Left lobe of liver (tissue), 2 donors: ENCODE data around the gene ZNF423. TPM values are rescaled to one million over a fixed set of nuclear protein-coding genes. Genes with fewer than 3 reads are reported as not detected.

Experiments
- ATAC-seq: fragments of 200-7000 bp; cut with Tn5 transposase; one replicate; pipeline ENCODE4 v1.9.1; 2020; ENCODE audit warnings: mild to moderate bottlenecking, moderate library complexity
- DNase-seq: peaks from one replicate; pipeline ENCODE4 v3.0.0-alpha.2; 2020; ENCODE audit warnings: low spot score
- total RNA-seq: library from RNA; stranded (reverse); gene quantifications from one replicate; pipeline ENCODE4 v1.2.1, GENCODE V29; 2021
- donor health status: DM: no; HTN: no; CAD: no; lungs with moderate emphysema.
- donor health status: DM: no; HTN: yes; CAD: no.

The ZNF423 gene
- total RNA-seq, 1 donor from 2014 or later: 2.0 TPM

GRCh38 chr16:49734331-49734730 lies 121.6 kb downstream of the ZNF423 start:
- no peak for ATAC-seq

GRCh38 chr16:49733313-49734009 lies 122.5 kb downstream of the ZNF423 start:
- ATAC-seq: no peak
- no peak for DNase-seq

More at GRCh38 chr16:49734331-49734730, 121.6 kb downstream of the ZNF423 start:
- DNase-seq: no peak

DNA sequence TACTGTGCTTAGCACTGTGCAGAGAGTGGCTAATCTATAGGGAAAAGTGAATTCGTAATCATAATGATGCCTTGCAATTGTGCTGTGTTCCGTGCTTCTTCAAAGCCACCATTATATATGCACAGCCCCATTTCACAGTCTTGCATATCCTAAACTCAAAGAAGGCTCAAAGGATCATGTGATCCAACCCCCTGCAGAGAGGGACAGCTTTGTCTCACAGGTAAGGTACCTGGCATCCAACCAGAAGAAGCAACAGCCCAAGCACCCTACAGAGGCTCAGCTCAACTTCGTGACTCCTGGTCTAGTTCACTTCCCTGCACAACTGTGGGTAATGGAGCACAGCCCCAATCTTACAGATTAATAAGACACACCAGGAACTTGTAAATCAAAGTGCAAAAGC lies 124.0 kb downstream of the ZNF423 start:
- DNase-seq (no peak), ATAC-seq (no peak)

DNA sequence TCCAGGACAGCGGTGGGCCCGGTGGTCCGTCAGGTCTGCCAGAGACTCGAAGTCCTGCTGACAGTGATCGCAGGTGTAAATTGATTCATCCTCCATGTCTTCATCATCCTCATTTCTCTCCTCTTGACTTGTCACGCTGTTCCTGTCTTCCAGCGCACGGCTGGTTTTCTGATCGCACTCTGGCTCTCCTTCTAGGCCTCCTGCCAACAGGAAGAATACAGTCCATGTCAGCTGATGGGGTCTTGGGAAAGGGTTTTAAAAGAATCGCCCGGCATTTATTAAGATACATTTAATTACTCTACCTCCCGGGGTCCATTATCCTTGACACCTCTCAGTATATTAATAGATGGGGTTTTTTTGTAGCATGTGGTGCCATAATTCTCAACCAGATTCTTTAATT lies 125.1 kb downstream of the ZNF423 start:
- ATAC-seq (no peak), DNase-seq (no peak)

- DNase-seq: no peak
- ATAC-seq: no peak
Measured at GRCh38 chr16:49727611-49728010, 128.3 kb downstream of the ZNF423 start.

- DNase-seq: no peak
- no peak for ATAC-seq
Measured at GRCh38 chr16:49726155-49726554, 129.8 kb downstream of the ZNF423 start.

DNA sequence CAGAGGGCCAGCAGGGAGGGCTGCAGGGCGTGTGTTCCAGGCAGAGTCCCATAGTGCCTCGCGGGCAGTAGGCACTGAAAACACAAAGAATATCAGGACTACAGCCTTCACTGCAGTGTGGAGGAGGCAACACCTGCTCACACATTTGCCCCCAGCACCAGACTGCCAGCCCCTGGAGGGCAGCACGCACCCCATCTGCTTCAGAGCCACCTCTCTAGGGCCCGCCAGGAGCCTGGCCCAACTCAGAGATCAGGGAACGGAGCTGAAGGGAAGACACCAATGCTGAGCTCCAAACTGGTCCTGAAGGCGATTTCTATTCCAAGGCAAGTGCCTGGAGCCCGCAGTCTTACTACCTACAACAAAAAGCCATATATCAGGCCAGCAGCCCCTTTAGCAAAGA lies 130.3 kb downstream of the ZNF423 start:
- DNase-seq (no peak), ATAC-seq (no peak)

GRCh38 chr16:49724774-49725173 lies 131.1 kb downstream of the ZNF423 start:
- DNase-seq (no peak), ATAC-seq (no peak)

GRCh38 chr16:49723310-49723709 lies 132.6 kb downstream of the ZNF423 start:
- DNase-seq (no peak), ATAC-seq (no peak)

GRCh38 chr16:49720225-49720624 lies 135.7 kb downstream of the ZNF423 start:
- DNase-seq: no peak
- no peak for ATAC-seq

DNA sequence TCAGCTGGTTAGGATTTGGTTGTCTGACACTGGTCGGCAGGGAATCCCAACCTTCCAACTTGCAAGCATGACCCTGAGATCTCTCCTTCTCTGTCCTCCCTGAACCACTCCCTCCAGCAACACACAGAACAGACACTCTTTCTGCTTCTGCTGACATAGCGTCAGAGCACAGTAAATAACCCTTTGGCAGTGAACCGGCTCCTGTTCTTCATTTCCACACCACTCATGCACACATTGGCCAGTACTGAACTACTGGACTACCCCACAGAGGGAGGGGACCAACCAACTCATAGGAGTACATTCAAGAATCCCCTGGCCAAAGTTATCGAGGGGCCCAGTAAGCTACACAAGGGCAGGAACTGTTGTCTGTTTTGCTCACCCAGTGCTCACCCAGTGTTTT lies 138.2 kb downstream of the ZNF423 start:
- no peak for DNase-seq
- ATAC-seq: no peak

GRCh38 chr16:49716339-49716934 lies 139.5 kb downstream of the ZNF423 start:
- ATAC-seq: no peak
- no peak for DNase-seq

- no peak for DNase-seq
- ATAC-seq: no peak
Measured at GRCh38 chr16:49713770-49714169, 142.1 kb downstream of the ZNF423 start.

DNA sequence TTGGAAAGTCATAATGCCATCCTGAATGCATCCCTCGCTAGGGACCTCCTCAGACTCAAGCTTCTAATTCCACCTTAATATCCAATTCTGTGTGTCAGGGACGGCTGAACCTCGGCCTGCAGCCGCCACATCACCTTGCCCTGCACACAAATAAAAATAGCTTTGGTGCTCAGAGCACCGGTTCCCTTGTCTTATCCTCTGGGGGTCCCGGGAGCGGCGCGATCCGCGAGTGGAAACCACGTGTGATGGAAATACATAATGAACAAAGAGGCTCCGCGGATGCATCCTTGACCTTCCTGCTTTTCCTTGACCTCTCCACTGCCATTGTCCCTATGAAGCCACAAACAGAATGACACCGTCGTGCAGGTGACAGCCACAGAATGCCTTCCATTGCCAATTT lies 143.4 kb downstream of the ZNF423 start:
- ATAC-seq (no peak), DNase-seq (no peak)

DNA sequence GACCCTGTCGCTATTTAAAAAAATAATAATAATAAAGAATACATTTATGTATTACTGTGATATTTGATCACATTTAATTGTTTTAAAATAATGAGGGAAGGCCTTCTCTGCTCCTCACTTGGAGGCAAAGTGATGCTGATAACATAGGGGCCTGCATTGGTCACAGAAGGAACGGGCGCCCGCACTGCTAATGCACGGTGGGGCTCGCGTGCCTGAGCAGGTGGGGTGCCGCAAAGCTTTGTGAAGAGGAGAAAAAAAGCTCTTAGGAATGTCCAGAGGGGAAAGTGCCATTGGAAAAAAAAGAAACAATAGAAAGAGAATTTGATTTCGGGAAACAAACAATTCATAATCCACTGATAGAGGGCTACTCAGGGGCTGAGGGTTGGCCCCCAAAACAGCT lies 143.8 kb downstream of the ZNF423 start:
- no peak for ATAC-seq

DNA sequence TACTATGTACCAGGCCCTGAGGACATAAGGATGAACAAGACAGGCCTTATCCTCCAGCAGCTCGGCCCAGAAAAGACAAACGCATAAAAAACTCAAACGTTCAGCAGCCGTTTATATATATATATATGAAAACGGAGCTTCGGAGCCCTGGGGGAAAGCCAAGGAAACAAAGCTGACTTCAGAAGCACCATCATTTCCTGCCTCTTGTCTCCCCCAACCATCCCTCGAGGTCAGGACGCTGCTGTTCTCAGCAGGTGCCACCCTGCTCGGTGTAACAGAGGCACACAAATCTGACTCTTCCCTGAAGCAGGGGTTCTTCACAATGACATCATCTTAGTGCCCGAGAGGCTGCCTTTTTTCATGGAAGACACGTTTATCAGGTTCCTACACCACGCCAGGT lies 146.9 kb downstream of the ZNF423 start:
- ATAC-seq: no peak
- DNase-seq: no peak

More for the DNA sequence above, 143.8 kb downstream of the ZNF423 start:
- DNase-seq: no peak

DNA sequence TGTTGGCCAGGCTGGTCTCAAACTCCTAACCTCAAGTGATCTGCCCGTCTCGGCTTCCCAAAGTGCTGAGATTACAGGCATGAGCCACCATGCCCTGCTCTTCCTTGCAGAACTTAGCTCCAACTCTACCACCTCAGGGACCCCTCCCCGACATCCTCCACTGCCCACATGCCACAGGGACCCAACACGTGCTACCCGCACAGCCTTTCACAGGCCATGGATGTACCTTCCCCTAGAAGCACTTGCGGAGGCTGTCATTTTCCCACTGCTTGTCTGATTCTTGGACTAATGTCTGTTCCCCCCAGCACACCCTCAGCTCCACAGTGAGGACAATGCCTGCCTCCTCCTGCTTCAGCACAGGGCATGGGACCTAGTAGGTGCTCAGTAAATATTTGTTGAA lies 147.4 kb downstream of the ZNF423 start:
- no peak for ATAC-seq
- no peak for DNase-seq

GRCh38 chr16:49706620-49707355 lies 149.1 kb downstream of the ZNF423 start:
- DNase-seq: no peak
- no peak for ATAC-seq

GRCh38 chr16:49704586-49705155 lies 151.2 kb downstream of the ZNF423 start:
- DNase-seq (no peak), ATAC-seq (no peak)

DNA sequence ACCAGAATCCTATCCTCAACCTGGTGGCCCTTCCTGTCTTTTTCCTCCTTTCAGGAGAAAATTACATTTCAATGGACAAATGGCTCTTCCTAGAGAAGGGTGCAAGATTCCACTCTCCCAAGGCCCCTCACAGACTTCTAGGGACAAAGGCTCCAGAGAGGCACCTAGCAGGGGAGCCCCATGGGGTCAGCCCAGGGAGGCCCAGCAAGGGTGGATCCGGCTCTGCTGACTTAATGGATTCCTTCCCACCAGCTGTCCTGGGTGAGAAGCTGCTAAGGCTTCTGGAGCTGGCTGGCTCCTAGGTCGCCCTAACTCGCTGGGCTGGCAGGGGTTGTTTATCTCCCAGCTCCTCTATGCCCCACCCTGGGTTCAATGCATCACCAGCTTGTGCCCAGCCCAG lies 152.4 kb downstream of the ZNF423 start:
- DNase-seq: no peak
- no peak for ATAC-seq

DNA sequence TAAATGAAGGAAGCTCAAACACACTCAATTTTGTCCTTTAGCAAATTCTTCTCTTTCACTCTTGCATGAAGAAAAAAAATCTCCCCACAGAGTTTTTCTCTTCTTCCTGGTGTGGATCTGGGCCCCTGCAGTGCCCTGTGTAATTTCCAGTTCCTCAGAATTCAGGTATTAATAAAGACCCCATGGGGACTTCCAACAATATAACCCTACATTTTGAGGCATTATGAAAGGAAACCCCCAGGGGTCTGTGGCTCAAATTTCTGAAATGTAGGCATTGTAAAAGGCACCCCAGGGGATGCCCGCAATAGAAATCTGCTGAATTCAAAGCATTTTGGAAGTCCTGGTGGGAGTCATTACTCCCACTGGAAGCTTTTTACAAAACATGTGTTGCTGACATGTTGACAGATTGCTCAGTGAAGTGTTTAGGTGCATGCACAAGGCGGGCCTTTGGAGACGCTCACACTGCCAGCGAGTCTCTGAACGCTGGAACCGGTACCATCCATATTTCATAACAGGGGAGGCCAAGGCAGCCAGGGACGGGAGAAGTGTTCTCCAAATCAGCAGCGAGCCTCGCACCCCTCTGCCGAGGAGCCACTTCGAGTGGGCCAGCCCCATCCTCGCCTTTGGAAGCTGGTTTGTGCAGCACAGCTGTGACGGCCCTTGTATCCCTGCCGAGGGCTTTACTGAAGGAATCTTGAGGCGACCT lies 154.0 kb downstream of the ZNF423 start:
- ATAC-seq: no peak
- no peak for DNase-seq
